GM12872 (cell line): ENCODE results near the gene UBN1.

Source experiments
- CTCF ChIP-seq: IDR thresholded peaks from 3 replicates; pipeline ENCODE4 v1.5.1; 2011; ENCODE audit warnings: low read depth, mild to moderate bottlenecking, low read length, moderate library complexity; ENCODE audit not compliant: insufficient read depth

Gene UBN1

GRCh38 chr16:4902038-4902437, 54.8 kb downstream of the UBN1 start:
- TF ChIP-seq CTCF = no peak

- TF ChIP-seq CTCF = no peak
Observed at GRCh38 chr16:4904108-4904941, 57.0 kb downstream of the UBN1 start.

GRCh38 chr16:4904942-4905615, 57.8 kb downstream of the UBN1 start:
- no peak for TF ChIP-seq CTCF

GRCh38 chr16:4908854-4909401, 61.6 kb downstream of the UBN1 start:
- TF ChIP-seq CTCF = no peak

GRCh38 chr16:4909825-4910224, 62.5 kb downstream of the UBN1 start:
- TF ChIP-seq CTCF = no peak

- no peak for TF ChIP-seq CTCF
Observed at GRCh38 chr16:4910828-4911227, 63.5 kb downstream of the UBN1 start.

GRCh38 chr16:4911970-4912386, 64.7 kb downstream of the UBN1 start:
- TF ChIP-seq CTCF = no peak
